ENCODE data around the gene SARDH.

DNA sequence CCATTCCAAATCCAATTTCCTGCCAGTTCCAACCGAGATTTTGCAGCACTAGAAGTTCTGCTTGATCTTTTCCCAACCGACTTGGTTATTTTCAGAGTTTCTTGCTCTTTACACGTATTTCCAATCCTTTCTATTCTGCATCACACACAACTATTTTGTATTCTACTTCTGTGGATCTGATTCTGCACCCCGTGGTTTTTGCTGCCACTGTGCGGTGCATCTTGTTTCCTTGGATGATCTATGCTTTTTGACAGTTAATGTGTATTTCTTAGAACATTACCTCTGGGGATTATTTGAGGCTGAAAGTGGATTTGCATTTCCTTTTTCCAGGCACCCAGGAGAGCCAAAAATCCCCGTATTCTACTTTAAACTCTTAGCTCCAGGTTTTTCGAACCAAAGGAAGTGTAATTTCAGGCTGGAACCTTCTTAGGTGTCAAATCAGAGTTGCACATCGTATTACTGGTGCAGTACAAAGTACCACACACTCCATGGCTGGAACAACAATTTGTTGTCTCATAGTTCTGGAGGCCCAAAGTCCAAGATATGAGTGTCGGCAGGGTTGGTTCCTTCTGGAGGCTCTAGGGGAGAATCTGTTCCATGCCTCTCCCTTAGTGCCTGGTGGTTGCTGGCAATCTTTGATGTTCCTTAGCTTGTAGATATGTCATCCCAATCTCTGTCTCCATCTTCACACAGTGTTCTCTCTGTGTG, 14.7 kb upstream of the SARDH start:
- TF ChIP-seq EP300 (IDR thresholded peaks at IDR 0.05) (no peak), POLR2A (IDR thresholded peaks at IDR 0.05; ENCODE audit: low read depth) (no peak), POLR2AphosphoS5 (IDR thresholded peaks at IDR 0.05) (no peak)
- TF ChIP-seq, protein P1, sequence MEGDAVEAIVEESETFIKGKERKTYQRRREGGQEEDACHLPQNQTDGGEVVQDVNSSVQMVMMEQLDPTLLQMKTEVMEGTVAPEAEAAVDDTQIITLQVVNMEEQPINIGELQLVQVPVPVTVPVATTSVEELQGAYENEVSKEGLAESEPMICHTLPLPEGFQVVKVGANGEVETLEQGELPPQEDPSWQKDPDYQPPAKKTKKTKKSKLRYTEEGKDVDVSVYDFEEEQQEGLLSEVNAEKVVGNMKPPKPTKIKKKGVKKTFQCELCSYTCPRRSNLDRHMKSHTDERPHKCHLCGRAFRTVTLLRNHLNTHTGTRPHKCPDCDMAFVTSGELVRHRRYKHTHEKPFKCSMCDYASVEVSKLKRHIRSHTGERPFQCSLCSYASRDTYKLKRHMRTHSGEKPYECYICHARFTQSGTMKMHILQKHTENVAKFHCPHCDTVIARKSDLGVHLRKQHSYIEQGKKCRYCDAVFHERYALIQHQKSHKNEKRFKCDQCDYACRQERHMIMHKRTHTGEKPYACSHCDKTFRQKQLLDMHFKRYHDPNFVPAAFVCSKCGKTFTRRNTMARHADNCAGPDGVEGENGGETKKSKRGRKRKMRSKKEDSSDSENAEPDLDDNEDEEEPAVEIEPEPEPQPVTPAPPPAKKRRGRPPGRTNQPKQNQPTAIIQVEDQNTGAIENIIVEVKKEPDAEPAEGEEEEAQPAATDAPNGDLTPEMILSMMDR (IDR thresholded peaks at IDR 0.05), result no peak

All from esophagus muscularis mucosa (tissue), 4 donors.